Measurements from ENCODE around the gene ANKFY1.
"Not testable (repeated sequence)": the region's sequence is repeated elsewhere in the genome, so short reads cannot be mapped to it uniquely, and the experiment has no call there.

Gene ANKFY1

DNA sequence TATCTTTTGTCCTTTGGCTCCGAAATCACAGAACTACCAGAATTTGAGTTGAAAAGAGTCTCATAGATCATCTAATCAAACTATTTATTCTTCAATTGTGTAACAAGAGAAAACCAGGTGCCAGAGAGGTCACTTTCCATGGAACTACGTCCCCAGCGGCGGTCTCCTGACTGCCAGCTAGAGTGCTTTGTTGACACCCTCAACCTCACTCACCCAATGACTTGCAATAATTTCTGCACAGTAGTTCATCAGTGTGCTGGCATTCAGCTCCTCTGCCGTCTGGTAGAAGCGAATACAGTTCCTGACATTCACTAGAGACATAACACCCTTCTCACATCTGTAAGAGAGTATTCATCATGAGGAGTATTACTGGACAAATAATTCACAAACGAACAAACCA is 54.2 kb downstream of the ANKFY1 start:
- no peak for DNase-seq

DNA sequence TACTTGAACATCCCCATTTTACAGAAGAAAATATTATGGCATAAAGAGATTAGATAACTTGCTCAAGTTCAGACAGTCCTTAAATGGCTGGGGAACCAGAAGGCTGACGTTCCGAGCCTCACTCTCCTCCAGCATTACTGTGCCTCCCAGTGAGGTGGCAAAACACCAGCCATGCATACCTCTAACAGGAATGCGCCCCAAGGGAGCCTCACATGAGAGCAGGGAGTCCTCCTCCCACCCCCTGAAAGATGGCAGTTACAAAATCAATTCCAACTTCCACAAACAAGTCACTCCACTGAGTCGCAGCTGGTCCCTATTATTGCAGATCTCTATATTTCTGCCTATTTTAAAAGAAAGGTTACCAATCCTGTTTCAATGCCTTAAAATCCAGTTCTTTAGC is 55.5 kb downstream of the ANKFY1 start:
- no peak for DNase-seq

DNA sequence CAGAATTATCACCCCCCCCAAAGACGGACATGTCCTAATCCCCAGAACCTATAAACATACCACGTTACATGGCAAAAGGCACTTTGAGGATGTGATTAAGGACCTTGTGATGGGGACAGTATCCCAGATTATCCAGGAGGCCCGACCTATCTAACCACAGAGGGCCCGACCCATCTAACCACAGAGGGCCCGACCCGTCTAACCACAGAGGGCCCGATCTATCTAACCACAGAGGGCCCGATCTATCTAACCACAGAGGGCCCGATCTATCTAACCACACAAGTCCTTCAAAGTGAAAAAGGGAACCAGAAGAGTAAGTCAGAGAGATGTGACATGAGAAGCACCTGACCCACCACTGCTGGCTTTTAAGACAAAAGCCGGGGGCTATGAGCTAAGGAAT is 56.8 kb downstream of the ANKFY1 start:
- no peak for DNase-seq

DNA sequence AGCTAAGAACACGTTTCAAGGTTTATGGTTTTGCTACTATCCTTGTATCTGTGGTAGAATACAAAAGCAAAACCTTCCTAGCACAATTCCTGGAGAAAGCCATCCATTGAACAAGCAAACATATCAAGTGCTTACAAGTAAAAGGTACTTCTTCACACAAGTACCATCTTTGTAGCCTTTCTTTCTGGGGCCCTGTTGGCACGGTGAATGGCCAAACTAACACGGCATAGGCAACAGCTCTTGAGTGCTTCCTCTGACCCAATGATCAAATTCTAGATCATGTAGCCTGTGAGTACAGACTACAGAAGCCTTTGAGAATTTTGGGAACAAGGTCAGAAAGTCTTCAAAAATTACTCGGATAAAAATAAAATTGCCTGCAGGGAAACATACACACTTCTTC is 57.9 kb downstream of the ANKFY1 start:
- DNase-seq: no peak

DNA sequence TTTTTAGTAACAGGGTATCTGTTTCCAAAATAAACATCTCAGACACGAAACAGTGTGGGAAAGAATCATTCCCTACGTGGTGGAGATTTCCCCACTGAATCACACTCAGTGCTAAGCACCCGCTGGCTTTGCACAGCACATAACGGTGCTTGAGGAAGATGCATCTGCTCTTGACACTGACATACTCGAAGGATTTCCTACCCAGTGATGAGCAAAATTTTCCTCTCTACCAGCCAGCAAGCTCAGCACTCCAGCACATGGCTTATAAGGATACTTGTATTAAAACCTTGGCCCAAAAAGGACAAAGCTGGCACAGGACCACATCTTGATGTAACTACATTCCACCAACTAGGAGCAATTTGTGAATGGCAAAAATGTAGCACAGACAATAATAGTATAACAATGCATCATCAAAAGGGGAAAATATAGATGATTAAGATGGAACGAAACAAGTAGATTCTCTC is 59.0 kb downstream of the ANKFY1 start:
- no peak for DNase-seq

DNA sequence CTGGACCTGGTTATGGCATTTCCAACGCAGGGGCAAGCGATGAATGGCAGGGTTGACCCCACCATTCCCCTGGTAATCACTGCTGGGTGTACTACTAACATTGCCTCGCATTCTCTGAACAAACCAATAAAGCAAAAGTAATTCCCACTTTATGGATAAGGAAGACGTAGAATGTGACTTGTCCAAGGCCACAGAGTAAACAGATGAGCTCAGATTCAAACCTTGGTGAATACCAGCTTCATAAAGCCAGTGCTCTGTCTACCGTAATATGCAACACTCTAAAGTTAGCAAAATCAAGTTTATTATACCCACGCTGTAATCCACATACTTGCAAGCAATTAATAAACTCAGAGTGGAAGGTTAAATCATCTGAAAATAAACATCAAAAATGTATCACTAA is 59.6 kb downstream of the ANKFY1 start:
- no peak for DNase-seq

DNA sequence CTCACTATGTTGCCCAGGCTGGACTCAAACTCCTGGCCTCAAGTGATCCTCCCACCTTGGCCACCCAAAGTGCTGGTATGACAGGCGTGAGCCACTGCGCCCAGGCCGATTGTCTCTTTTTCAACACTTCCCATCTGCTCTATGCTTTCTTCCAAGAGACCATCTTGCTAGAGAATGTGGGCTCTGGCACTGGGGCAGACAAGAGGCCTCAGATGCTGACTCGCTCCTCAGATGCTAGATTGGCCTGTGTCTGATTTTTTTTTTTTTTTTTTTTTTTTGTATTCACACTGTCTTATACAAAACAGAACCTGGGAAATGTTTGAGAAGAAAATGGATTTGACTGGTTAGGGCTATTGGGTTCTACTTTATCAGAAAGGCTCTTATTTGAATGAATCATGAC is 62.6 kb downstream of the ANKFY1 start:
- no peak for DNase-seq

DNA sequence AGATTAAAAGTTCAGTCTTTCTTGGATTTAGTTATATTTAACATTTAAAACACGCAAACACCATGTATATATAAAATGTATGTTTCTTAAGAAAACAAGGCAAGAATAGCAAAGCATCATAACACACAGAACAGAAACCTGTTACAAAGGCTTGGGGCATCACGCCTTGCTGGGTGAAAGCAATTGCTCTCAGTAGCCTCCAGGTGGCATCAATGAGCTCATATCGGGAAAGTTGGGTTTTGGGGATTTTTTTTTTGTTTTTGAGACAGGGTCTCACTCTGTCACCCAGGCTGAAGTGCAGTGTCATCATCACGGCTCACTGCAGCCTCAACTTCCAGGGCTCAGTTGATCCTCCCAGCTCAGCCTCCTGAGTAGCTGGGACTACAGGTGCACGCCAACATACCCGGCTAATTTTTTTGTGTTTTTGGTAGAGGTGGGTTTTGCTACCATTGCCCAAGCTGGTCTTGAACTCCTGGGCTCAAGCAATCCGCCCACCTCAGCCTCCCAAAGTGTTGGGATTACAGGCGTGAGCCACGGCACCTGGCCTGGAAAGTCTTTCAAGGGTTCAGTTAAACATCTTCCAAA is 63.9 kb downstream of the ANKFY1 start:
- no peak for DNase-seq

DNA sequence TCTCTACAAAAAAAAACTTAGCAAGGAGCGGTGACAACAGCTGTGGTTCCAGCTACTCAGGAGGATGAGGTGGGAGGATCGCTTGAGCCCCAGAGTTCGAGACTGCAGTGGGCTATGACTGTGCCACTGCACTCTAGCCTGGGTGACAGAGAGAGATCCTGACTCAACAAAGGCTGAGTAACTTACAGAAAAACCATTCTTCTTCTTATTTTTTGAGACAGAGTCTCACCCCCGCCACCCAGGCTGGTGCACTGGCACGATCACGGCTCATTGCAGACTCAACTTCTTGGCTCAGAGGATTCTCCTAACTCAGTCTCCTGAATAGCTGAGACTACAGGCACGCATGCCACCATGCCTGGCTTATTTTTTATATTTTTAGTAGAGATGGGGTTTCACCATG is 64.8 kb downstream of the ANKFY1 start:
- DNase-seq: no peak

DNA sequence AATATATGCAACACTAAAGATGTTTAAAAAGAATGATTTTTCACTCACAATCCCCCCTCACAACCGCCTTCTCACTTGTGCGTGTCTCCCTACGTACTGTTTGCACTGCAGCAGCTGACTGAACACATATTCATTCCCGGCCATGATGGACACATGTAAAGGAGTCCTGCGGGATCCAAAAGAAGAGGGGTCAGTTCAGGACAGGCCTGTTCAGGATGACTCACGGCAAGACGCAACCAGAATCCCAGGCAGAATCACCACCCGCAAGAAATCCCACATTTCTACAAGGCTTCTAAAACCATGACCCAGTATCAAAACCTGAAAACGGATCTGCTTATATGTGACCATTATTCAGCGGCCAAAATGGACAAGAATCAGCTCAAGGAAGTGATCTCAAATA is 68.5 kb downstream of the ANKFY1 start:
- no peak for DNase-seq

DNA sequence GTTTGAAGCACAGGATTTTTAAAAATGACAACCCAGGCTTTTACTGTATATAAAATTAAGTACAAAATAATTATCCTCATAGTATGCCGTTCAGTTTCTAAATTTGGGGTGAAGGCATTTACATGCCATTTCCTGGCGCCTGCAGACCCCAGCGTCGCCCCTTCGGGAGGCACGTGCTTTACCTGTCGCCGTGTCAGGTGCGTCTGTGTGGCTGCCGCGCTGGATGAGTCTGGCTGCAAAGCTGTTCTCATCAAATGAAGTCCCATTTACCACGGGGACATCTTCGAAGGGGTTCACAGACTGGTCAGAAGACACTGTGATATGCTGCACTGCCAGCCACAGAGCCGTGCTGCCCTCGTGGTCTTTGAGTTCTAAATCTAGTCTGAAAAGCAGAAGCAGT is 69.0 kb downstream of the ANKFY1 start:
- DNase-seq: no peak

DNA sequence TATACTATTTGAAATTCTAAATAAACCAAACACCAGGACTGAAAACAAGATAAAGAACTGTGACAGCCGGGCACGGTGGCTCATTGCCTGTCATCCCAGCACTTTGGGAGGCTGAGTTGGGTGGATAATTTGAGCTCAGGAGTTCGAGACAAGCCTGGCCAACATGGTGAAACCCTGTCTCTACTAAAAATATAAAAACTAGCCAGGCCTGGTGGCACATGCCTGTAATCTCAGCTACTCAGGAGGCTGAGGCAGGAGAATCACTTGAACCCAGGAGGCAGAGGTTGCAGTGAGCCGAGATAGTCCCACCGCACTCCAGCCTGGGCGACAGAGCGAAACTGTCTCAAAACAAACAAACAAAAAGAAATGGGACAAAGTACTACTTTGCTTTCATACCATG is 73.0 kb downstream of the ANKFY1 start:
- not testable (repeated sequence) for DNase-seq

DNA sequence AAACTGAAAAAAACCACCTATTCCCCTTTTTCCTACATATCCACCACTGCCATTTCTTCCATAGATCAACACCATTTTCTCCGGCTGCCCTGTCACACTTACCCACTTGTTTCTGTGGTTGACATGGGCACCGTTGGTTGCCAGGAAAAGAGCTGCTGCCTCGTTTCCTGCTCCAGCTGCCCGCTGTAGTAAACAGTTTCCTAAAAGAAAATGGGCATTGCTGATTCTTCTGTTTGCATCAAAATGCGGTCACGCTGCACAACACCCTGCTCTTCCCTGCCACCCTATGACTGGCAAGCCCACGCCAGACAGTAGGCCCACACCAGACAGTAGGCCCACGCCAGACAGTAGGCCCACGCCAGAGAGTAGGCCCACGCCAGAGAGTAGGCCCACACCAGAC is 74.5 kb downstream of the ANKFY1 start:
- DNase-seq: no peak

DNA sequence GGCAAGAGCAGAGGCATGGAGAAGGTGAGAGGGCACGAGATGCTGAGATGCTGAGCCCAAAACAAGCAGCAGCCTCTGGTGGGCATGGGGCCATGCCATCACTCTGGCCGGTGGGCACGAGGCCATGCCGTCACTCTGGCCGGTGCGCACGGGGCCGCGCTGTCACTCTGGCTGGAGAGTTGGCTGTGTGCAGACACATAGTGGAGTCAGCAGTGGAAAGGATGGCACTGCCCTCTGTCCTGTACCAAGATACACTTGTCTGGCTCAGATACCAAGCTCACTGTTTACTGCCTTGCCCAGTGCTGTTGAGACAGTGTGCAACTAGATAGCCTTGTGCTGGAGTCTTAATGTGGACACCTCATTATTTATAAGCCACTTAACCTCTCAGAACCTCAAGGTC is 75.7 kb downstream of the ANKFY1 start:
- DNase-seq: no peak

DNA sequence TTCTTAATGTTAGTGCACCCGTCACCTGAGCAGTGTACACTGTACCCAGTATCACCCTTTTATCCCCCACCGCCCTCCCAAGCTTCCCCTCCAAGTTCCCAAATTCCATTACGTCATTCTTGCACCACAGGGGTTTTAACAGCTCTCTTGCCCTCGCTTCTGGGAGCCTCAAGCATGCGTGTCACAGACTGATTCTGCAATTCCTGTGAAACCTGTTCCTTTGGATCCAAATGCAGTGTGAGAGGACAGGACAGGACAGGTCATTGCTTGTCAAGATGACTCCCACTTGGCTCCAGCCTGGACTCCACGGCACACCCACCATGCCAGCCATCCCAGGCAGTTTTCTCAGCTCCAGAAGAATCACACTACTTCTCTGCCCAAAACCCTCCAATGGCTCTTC is 76.7 kb downstream of the ANKFY1 start:
- no peak for DNase-seq

DNA sequence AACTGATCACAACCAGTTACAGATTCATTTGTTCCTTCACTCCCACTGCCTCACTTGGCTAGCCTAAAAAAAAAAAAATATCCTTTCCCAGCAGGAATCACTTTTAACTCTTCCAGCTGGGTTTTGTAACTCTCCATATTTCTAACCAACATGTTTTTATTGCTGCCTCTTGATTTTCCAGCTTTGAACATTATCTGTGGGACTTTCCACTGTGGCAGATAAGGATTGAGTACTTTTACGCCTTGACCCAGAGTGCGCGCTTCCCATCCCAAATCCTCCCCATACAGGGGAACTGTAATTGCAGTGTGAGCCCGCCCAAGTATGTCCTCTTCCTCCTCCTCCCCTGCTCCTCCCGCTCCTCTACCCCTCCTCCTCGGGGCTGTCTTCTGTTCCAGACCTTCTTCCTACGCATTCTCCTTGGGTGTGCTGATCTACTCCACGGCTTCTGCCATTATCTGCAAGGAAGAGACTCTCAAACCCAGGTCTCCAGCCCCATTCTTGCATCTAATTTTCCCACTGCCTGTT is 77.4 kb downstream of the ANKFY1 start:
- no peak for DNase-seq

DNA sequence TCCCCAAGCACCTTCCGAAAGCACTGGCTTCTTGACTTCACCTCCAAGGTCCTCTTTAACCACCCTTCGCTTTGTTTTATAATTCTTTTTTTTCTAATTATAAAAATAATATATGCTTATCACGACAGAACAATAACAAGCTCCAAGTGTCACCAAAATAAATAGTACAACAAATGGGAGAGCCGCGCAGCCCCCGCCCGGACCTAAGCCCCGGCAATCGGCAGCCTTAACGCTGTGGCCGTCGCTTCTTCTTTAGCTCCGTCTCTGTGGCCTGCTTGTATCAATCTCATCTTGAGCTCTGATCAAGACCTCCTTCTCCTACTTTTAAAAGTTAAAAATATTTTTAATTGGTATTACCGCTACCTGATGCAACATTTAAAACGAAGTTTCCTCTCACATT is 78.1 kb downstream of the ANKFY1 start:
- DNase-seq: no peak

DNA sequence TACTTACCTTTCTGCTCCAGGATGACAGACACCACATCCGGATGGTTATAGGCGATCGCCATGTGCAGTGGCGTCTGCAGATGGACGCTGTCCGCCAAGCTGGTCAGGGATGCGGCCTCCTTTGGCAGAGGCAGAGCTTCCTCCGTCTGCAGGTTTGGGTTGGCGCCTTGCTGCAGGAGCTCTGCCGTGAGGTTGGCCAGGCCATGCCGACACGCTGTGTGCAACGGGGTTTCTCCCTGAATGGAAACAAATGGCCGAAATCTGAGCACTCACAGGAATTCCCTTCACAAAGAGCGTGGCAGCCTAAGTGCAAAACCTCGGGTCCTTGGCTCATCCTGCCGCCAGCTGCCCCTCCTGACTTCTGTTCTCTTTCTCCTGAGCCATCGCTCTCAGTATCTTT is 79.0 kb downstream of the ANKFY1 start:
- no peak for DNase-seq

DNA sequence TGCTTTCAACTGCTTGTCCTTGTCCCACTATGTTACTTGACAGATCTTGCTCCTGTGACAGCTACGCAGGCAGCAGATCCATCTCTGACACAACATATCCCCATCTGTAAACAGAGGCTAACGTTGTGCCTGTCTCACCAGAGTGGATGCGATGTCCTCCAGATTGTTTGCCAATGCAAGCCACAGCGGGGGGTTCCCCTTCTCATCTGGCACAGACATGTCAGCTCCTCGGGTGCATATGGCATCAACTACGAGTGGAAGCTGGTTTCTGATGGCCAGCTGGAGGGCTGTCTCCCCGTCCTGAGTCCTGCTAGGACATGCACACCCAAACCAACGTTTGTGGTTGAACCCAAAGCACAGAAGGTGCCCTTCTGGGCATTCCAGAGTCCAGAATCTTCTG is 81.7 kb downstream of the ANKFY1 start:
- DNase-seq: no peak

DNA sequence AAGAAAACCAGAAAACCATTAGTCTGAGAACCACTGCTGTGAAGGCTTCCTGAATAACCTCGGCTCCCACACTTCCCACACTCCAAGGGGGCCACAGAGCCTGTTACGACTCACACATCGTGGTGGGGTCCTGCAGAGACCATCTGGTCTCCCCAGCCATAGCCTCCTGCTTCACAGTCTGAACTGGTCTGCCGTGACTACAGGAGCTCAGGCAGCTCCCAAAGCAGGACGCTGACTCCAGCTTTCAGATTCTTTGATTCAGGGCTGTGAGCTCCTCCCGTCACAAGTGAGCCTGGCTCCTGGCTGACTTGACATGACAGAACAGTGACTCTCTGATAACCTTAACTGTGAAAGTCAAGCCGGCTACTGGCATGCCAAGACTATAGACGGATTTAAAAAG is 83.0 kb downstream of the ANKFY1 start:
- DNase-seq: no peak

DNA sequence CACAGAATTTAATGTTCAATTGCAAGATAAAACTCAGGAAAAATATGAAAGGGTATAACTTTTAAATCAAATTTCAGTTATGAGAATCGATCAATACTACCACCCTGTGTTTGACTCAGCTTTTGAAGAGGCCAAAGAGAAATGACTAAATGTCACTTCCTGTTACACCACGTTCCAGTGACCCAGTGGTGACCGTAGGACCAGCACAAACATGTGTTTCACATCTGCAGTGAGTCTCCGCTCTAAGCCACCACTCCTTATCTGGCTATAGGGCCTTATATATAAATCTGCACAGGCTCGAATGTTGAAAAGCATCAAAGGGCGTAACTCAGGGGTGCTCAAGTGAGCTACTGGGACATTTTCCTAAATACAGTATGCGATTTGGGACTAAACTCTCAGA is 84.7 kb downstream of the ANKFY1 start:
- no peak for DNase-seq

DNA sequence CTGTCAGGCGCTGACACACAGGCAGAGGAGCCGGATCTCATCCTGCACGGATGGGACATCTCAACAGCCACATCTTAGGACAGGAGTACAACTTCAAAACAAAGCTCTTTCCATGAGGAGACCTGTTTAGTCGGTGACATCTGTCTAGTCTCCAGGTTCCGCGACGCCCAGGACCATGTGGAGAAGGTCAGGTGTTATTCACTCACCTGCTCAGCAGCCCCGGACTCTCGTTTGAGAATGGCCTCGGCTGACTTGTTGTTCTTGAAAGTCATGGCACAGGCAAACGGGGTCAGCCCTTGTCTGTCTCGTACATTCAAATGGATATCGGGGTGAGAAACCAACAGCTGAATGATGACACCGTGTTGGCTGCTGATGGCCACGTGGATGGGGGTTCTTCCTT is 85.1 kb downstream of the ANKFY1 start:
- DNase-seq: no peak

DNA sequence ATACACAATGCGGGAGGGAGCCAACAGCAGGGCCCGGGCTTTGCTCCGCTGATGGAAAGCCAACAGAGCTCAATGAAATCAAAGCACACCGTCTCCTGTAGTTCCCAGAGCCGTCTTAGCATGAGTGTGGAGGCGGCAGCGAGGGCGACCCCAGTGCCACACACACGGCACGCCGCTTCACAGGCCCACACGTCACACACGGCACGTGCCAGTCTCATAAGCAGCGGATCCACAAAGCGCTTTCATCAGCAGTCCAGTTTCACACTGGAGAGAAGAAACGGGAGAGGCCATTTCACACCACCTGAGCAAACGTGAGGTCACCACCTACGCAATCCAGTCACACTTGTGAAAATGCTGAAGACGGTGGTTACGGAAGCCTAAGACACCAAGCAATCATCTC is 86.0 kb downstream of the ANKFY1 start:
- no peak for DNase-seq

DNA sequence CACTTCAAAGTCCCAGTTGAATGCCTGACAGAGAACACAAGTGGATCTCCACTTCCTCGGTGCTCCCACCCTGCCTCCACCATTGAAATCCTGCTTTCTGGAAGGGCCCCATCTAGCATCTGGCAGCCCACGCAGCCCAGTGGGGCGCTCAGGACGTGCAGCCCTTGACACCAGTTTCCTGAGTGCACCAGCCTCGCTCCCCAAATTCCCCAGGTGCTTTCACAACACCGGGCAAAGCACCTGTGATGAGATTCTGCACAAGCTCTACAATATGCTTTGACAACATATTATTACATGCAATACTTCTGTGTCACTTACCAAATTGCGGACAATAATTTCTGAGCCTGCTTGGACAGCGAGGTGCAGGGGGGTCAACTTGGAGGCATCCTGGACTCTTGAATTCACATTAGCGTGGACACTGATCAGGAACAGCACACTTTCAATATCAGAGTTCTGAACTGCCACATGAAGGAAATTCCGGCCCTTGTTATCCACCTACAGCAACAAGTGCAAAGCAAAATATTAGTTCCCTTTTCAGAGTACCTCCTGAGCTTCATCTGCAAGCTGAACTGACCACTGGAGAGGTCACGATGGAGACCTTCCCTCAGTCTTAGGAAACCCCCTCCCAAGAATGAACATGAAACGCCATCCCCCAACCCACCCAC is 86.8 kb downstream of the ANKFY1 start:
- DNase-seq: no peak

Measured in KG1 (cell line).